ENCODE data around the gene RARG.

GRCh38 chr12:53201177-53201541 lies 30.9 kb downstream of the RARG start:
- TF ChIP-seq OSR1 (CRISPR knock-in tag; IDR thresholded peaks at IDR 0.05): no peak
- no peak for TF ChIP-seq ZFP30 (CRISPR knock-in tag; IDR thresholded peaks at IDR 0.05)

All from SK-N-SH treated with all-trans-retinoic acid at 6 μM for 48 hours (cell line).